Vagina (tissue), 2 donors: ENCODE measurements around the gene TMEM81. TPM values are rescaled to one million over a fixed set of nuclear protein-coding genes. Genes with fewer than 3 reads are reported as not detected.

Experiments
- DNase-seq, 2 donors: peaks; one replicate each; pipeline ENCODE4 v3.0.0-alpha.2; 2017; ENCODE audit errors: extremely low spot score in 2 of 2
- H3K27ac ChIP-seq: fragments of 200-600 bp; sonication (generic); one replicate; pipeline ENCODE4 v1.5.1; 2019
- H3K27me3 ChIP-seq: fragments of 200-600 bp; sonication (generic); one replicate; pipeline ENCODE4 v1.5.1; 2019
- H3K36me3 ChIP-seq, 2 donors: fragments of 200-600 bp; sonication (generic); one replicate each; pipeline ENCODE4 v1.5.1; 2017 to 2019
- H3K4me1 ChIP-seq: fragments of 200-600 bp; sonication (generic); one replicate; pipeline ENCODE4 v1.5.1; 2019
- H3K4me3 ChIP-seq, 2 donors: fragments of 200-600 bp; sonication (generic); 1 replicate in 1 of 2; 2 replicates in 1 of 2; pipeline ENCODE4 v1.5.1; 2016 to 2019
- H3K9me3 ChIP-seq: fragments of 200-600 bp; sonication (generic); one replicate; pipeline ENCODE4 v1.5.1; 2019
- POLR2A ChIP-seq, 2 donors: fragments of 450-650 bp; IDR thresholded peaks; one replicate each; pipeline ENCODE4 v1.6.1; 2017; ENCODE audit warnings: antibody characterized with exemption in 2 of 2, mild to moderate bottlenecking in 2 of 2, moderate library complexity in 2 of 2
- POLR2AphosphoS5 ChIP-seq, 2 donors: sonication (generic); formaldehyde crosslinking; IDR thresholded peaks; one replicate each; pipeline ENCODE4 v1.9.0; 2017; ENCODE audit warnings: antibody characterized with exemption in 2 of 2, mild to moderate bottlenecking in 2 of 2, low read depth in 1 of 2; ENCODE audit not compliant: insufficient read depth in 1 of 2
- intact Hi-C: fragments of 100-400 bp; cut with DNase I; formaldehyde crosslinking; loops from one replicate; pipeline ENCODE4 v1.15.1; 2023
- total RNA-seq: library from RNA; depleted of rRNA; stranded (reverse); fragments of >200 nt; gene quantifications from one replicate; pipeline ENCODE4 v1.2.3, GENCODE V29; 2016
- TF ChIP-seq, protein P1 (sequence below), 3 experiments: fragments of 450-650 bp in 2 of 3; fragments of 200-600 bp in 1 of 3; sonication (generic) in 1 of 3; IDR thresholded peaks; one replicate each; pipeline ENCODE4 v1.5.1; 2017 to 2019; ENCODE audit warnings: antibody characterized with exemption in 3 of 3, mild to moderate bottlenecking in 2 of 3, moderate library complexity in 2 of 3

TMEM81 gene
- total RNA-seq, 1 donor from 2014 or later, result 3.9 TPM

DNA sequence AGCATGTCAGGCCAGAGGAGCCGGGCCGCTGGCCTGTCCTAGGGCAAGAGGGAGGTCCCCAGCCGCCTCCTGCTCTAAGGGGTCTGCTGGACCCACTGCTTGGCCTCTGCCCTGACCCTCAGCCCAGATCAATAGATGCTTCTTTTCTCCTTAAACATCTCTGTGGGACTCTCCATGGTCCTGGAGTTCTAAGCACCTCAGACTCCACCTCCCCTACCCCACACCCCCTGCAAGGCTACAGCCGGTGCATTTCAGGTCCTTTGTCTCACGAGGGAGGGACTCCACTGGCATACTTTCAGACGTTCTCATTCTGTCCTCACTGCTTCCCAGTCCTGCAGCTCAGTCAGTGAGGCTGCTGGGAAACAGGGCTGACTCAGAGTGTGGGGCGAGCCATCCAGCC lies 30.2 kb downstream of the TMEM81 start:
- no peak for DNase-seq
- no peak overlapping the region for H3K27ac ChIP-seq
- H3K4me1 ChIP-seq, result no peaks in the 10 kb centered on the region
- H3K27me3 ChIP-seq, result no peaks in the 10 kb centered on the region
- no peak overlapping the region for H3K4me3 ChIP-seq
- intact Hi-C loops, result loop anchor here (10.0 kb wide), 1 partner anchor 249 kb away; no protein-coding TSS in a partner anchor
- TF ChIP-seq POLR2AphosphoS5 (IDR thresholded peaks at IDR 0.05; ENCODE audit: insufficient read depth in 1 of 2, low read depth in 1 of 2) (no peak), POLR2A (IDR thresholded peaks at IDR 0.05) (no peak)
- TF ChIP-seq, protein P1, sequence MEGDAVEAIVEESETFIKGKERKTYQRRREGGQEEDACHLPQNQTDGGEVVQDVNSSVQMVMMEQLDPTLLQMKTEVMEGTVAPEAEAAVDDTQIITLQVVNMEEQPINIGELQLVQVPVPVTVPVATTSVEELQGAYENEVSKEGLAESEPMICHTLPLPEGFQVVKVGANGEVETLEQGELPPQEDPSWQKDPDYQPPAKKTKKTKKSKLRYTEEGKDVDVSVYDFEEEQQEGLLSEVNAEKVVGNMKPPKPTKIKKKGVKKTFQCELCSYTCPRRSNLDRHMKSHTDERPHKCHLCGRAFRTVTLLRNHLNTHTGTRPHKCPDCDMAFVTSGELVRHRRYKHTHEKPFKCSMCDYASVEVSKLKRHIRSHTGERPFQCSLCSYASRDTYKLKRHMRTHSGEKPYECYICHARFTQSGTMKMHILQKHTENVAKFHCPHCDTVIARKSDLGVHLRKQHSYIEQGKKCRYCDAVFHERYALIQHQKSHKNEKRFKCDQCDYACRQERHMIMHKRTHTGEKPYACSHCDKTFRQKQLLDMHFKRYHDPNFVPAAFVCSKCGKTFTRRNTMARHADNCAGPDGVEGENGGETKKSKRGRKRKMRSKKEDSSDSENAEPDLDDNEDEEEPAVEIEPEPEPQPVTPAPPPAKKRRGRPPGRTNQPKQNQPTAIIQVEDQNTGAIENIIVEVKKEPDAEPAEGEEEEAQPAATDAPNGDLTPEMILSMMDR (IDR thresholded peaks at IDR 0.05), result no peak
- H3K9me3 ChIP-seq, result no peaks in the 10 kb centered on the region
- no peaks in the 10 kb centered on the region for H3K36me3 ChIP-seq

DNA sequence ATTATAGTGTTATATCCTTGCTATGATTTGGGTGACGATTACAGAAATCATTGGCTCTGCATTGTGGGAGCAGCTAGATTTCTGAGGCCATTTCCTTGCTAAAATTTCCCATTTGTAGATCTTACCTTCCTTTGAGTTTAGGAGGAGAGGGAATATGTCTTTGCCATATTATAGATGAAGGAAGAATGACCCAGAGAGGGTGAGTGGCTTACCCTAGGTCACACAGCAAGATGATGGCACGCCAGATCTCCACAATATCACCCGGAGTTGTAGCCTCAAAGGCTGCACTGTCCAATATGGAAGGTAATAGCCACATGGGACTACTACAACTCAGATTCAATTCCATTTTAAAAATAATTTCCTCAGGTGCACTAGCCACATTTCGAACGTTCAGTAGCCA lies 31.0 kb downstream of the TMEM81 start:
- TF ChIP-seq, protein P1 (IDR thresholded peaks at IDR 0.05), result no peak
- TF ChIP-seq POLR2AphosphoS5 (IDR thresholded peaks at IDR 0.05; ENCODE audit: insufficient read depth in 1 of 2, low read depth in 1 of 2), result no peak
- TF ChIP-seq POLR2A (IDR thresholded peaks at IDR 0.05), result no peak

DNA sequence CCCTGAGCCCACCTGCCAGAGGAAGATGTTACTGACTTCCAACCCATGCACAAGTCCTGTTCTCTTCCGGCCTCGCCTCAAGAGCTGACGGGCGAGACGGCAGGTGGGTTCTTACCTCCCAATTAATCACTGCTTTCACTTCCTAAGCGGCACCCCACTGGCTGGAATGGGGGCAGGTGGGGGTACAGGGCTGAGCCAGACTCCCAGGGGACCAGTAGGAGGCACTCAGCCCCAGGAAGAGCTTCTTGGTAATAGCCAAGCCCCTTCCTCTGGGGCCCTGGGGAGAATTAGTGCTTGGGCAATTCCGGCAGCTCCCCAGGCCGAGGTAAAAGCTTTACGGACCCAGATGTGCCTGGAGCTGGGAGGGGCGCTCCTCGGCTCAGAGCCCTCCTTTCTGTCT lies 31.6 kb downstream of the TMEM81 start:
- Histone ChIP-seq H3K27me3 (no peaks in the 10 kb centered on the region), H3K9me3 (no peaks in the 10 kb centered on the region)
- intact Hi-C loops, result loop anchor here (10.0 kb wide), 1 partner anchor 248 kb away; no protein-coding TSS in a partner anchor

More for the DNA sequence above, 31.0 kb downstream of the TMEM81 start:
- no peak overlapping the region for H3K4me3 ChIP-seq
- no peaks in the 10 kb centered on the region for H3K4me1 ChIP-seq
- no peaks in the 10 kb centered on the region for H3K9me3 ChIP-seq
- H3K36me3 ChIP-seq, result no peaks in the 10 kb centered on the region
- H3K27ac ChIP-seq, result no peak overlapping the region
- intact Hi-C loops, result loop anchor here (10.0 kb wide), 1 partner anchor 248 kb away; no protein-coding TSS in a partner anchor
- H3K27me3 ChIP-seq, result no peaks in the 10 kb centered on the region
- DNase-seq, result no peak

DNA sequence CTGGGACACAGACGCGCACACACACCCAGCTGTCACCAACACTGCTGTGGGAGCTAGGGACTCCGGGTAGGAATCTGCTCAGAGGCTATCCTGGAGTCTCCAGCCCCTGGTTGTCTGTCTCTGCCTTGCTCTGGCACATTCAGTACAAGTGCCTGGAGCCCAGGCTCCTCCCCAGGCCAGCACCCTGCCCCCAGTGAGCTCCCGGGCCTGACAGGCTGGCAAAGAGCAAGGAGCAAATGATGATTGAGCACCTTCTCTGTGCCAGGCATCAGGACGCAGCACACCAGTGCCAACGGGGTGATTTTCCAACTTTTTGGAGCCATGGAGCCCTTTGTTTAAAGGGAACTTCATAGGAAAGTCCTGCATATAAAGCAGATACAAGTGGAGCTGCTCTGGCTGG lies 34.8 kb downstream of the TMEM81 start:
- intact Hi-C loops, result no loop called here
- H3K36me3 ChIP-seq, result no peaks in the 10 kb centered on the region
- no peaks in the 10 kb centered on the region for H3K9me3 ChIP-seq
- no peak for TF ChIP-seq POLR2A (IDR thresholded peaks at IDR 0.05)
- no peak for TF ChIP-seq POLR2AphosphoS5 (IDR thresholded peaks at IDR 0.05; ENCODE audit: insufficient read depth in 1 of 2, low read depth in 1 of 2)
- TF ChIP-seq, protein P1 (IDR thresholded peaks at IDR 0.05), result no peak
- H3K27ac ChIP-seq, result no peak overlapping the region
- H3K27me3 ChIP-seq, result no peaks in the 10 kb centered on the region
- no peak for DNase-seq
- no peaks in the 10 kb centered on the region for H3K4me1 ChIP-seq
- no peak overlapping the region for H3K4me3 ChIP-seq

More for the DNA sequence above, 31.6 kb downstream of the TMEM81 start:
- Histone ChIP-seq H3K36me3 (no peaks in the 10 kb centered on the region), H3K4me1 (no peaks in the 10 kb centered on the region), H3K27ac (no peak overlapping the region), H3K4me3 (no peak overlapping the region)
- TF ChIP-seq, protein P1 (IDR thresholded peaks at IDR 0.05), result no peak
- TF ChIP-seq POLR2AphosphoS5 (IDR thresholded peaks at IDR 0.05; ENCODE audit: insufficient read depth in 1 of 2, low read depth in 1 of 2) (no peak), POLR2A (IDR thresholded peaks at IDR 0.05) (no peak)
- no peak for DNase-seq

DNA sequence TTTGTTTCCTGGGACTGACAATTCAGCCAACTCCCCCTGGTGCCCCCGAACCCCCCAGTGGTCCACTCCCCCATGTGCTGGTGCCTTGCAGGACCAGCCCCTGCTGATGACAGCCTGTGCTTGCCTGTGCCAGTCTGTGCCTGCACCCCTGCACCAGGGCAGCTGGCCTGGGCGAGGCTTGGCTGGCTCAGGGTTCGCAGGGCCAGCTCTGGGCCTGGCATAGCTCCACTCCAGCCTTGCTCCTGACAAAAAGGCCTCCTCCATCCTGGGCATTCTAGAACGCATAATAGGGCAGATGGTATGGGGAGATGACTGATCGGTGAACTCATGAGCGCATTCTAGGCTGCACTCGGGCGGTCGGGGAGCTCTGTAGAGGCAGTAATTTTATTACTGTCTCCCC lies 35.9 kb downstream of the TMEM81 start:
- Histone ChIP-seq H3K9me3 (no peaks in the 10 kb centered on the region), H3K36me3 (no peaks in the 10 kb centered on the region), H3K27ac (no peak overlapping the region), H3K27me3 (no peaks in the 10 kb centered on the region), H3K4me1 (no peaks in the 10 kb centered on the region), H3K4me3 (no peak overlapping the region)
- DNase-seq, result no peak
- intact Hi-C loops, result no loop called here
- TF ChIP-seq, protein P1 (IDR thresholded peaks at IDR 0.05), result no peak
- no peak for TF ChIP-seq POLR2AphosphoS5 (IDR thresholded peaks at IDR 0.05; ENCODE audit: insufficient read depth in 1 of 2, low read depth in 1 of 2)
- TF ChIP-seq POLR2A (IDR thresholded peaks at IDR 0.05), result no peak
